KMS-11 (cell line): ENCODE measurements around the gene KCNQ4.

Experiments
- H2AFZ ChIP-seq: fragments of 200-600 bp; sonication (generic); 2 replicates; pipeline ENCODE4 v1.6.1; 2016; ENCODE audit warnings: antibody characterized with exemption, mixed run types, low read depth
- H3K27ac ChIP-seq: fragments of 200-600 bp; sonication (generic); 2 replicates; pipeline ENCODE4 v1.6.1; 2016; ENCODE audit warnings: mild to moderate bottlenecking, mixed run types
- H3K27me3 ChIP-seq: fragments of 200-600 bp; sonication (generic); 2 replicates; pipeline ENCODE4 v1.6.1; 2017; ENCODE audit warnings: mild to moderate bottlenecking, low read depth, mixed run types, moderate library complexity; ENCODE audit not compliant: insufficient read depth
- H3K36me3 ChIP-seq: fragments of 200-600 bp; sonication (generic); 2 replicates; pipeline ENCODE4 v1.6.1; 2017; ENCODE audit warnings: mild to moderate bottlenecking, mixed run types; ENCODE audit not compliant: insufficient read depth
- H3K4me1 ChIP-seq: fragments of 200-600 bp; sonication (generic); 2 replicates; pipeline ENCODE4 v1.6.1; 2016; ENCODE audit warnings: mild to moderate bottlenecking, low read depth, mixed run types; ENCODE audit not compliant: poor library complexity, severe bottlenecking
- H3K4me2 ChIP-seq: fragments of 200-600 bp; sonication (generic); 2 replicates; pipeline ENCODE4 v1.7.0; 2016; ENCODE audit warnings: mild to moderate bottlenecking, mixed run types
- H3K4me3 ChIP-seq: fragments of 200-600 bp; sonication (generic); IDR thresholded peaks from 2 replicates; pipeline ENCODE4 v1.6.1; 2017; ENCODE audit warnings: low read depth, low read length, mixed read lengths; ENCODE audit not compliant: insufficient read depth
- H3K79me2 ChIP-seq: fragments of 200-600 bp; sonication (generic); 2 replicates; pipeline ENCODE4 v1.6.1; 2016; ENCODE audit warnings: low read depth, mixed run types; ENCODE audit not compliant: insufficient read depth
- H3K9ac ChIP-seq: fragments of 200-600 bp; sonication (generic); 2 replicates; pipeline ENCODE4 v1.6.1; 2016; ENCODE audit warnings: mild to moderate bottlenecking, mixed run types
- H4K20me1 ChIP-seq: fragments of 200-600 bp; sonication (generic); 2 replicates; pipeline ENCODE4 v1.6.1; 2016; ENCODE audit warnings: mild to moderate bottlenecking, mixed run types; ENCODE audit not compliant: insufficient read depth
- CTCF ChIP-seq: fragments of 200-600 bp; sonication (generic); conservative IDR thresholded peaks from 2 replicates; pipeline ENCODE4 v1.6.1; 2017; ENCODE audit warnings: low read depth, mild to moderate bottlenecking, antibody characterized with exemption, low read length, moderate library complexity, mixed read lengths

KCNQ4 gene

GRCh38 chr1:40825996-40826395 lies 42.4 kb downstream of the KCNQ4 start:
- H3K9ac ChIP-seq: no peak overlapping the region
- no peak overlapping the region for H3K4me3 ChIP-seq
- no peaks in the 10 kb centered on the region for H3K4me1 ChIP-seq
- H3K4me2 ChIP-seq: no peak overlapping the region
- H3K27me3 ChIP-seq: no peaks in the 10 kb centered on the region
- no peak overlapping the region for H2AFZ ChIP-seq
- H4K20me1 ChIP-seq: no peaks in the 10 kb centered on the region
- TF ChIP-seq CTCF: no peak
- no peaks in the 10 kb centered on the region for H3K36me3 ChIP-seq
- H3K27ac ChIP-seq: no peak overlapping the region
- no peaks in the 10 kb centered on the region for H3K79me2 ChIP-seq

GRCh38 chr1:40829631-40830245 lies 46.2 kb downstream of the KCNQ4 start:
- no peak overlapping the region for H3K4me3 ChIP-seq
- no peaks in the 10 kb centered on the region for H3K79me2 ChIP-seq
- H3K4me1 ChIP-seq: no peaks in the 10 kb centered on the region
- H3K9ac ChIP-seq: no peak overlapping the region
- no peaks in the 10 kb centered on the region for H4K20me1 ChIP-seq
- H2AFZ ChIP-seq: no peak overlapping the region
- no peaks in the 10 kb centered on the region for H3K27me3 ChIP-seq
- H3K36me3 ChIP-seq: no peaks in the 10 kb centered on the region
- H3K27ac ChIP-seq: no peak overlapping the region
- no peak overlapping the region for H3K4me2 ChIP-seq
- no peak for TF ChIP-seq CTCF

- H3K4me1 ChIP-seq: no peaks in the 10 kb centered on the region
Measured at GRCh38 chr1:40830419-40830943, 46.9 kb downstream of the KCNQ4 start.

GRCh38 chr1:40831001-40831732 lies 47.6 kb downstream of the KCNQ4 start:
- Histone ChIP-seq H2AFZ (no peak overlapping the region), H3K27ac (no peak overlapping the region), H3K36me3 (no peaks in the 10 kb centered on the region), H3K4me2 (no peak overlapping the region), H3K4me3 (no peak overlapping the region), H3K79me2 (no peaks in the 10 kb centered on the region), H3K4me1 (no peaks in the 10 kb centered on the region), H3K9ac (no peak overlapping the region), H3K27me3 (no peaks in the 10 kb centered on the region), H4K20me1 (no peaks in the 10 kb centered on the region)
- TF ChIP-seq CTCF: no peak

More at GRCh38 chr1:40830419-40830943, 46.9 kb downstream of the KCNQ4 start:
- H2AFZ ChIP-seq: no peak overlapping the region
- no peak overlapping the region for H3K9ac ChIP-seq
- H3K4me3 ChIP-seq: no peak overlapping the region
- no peaks in the 10 kb centered on the region for H3K79me2 ChIP-seq
- no peaks in the 10 kb centered on the region for H4K20me1 ChIP-seq
- no peaks in the 10 kb centered on the region for H3K27me3 ChIP-seq
- TF ChIP-seq CTCF: no peak
- H3K36me3 ChIP-seq: no peaks in the 10 kb centered on the region
- H3K4me2 ChIP-seq: no peak overlapping the region
- no peak overlapping the region for H3K27ac ChIP-seq
